ENCODE measurements around the gene UBC.

GRCh38 chr12:124901003-124901402 lies 13.4 kb downstream of the UBC start:
- no peak for TF ChIP-seq CTCF (IDR thresholded peaks at IDR 0.05)
- no peak for TF ChIP-seq POLR2A (IDR thresholded peaks at IDR 0.05)

All from body of pancreas (tissue), 4 donors.